ENCODE data around the gene OVOL3. TPM values are rescaled to one million over a fixed set of nuclear protein-coding genes. Genes with fewer than 3 reads are reported as not detected.

The OVOL3 gene
- total RNA-seq, 4 donors from 2014 or later, result not detected

GRCh38 chr19:36108684-36109083, 2.3 kb upstream of the OVOL3 start:
- no peak overlapping the region for H3K27ac ChIP-seq (replicated peaks in 1 of 4)
- H3K36me3 ChIP-seq, result peaks cover 14 to 65% (median 40%) of the 10 kb centered on the region in 4 donors
- no peaks in the 10 kb centered on the region for H3K9me3 ChIP-seq
- no peak for DNase-seq (ENCODE audit: extremely low spot score)
- H3K4me3 ChIP-seq, result no peak overlapping the region
- no peak for TF ChIP-seq EP300 (IDR thresholded peaks at IDR 0.05)
- no peak for TF ChIP-seq POLR2AphosphoS5 (IDR thresholded peaks at IDR 0.05)
- no peak for TF ChIP-seq POLR2A (IDR thresholded peaks at IDR 0.05; ENCODE audit: low read depth)
- TF ChIP-seq CTCF (IDR thresholded peaks at IDR 0.05), result no peak
- H3K4me1 ChIP-seq, result peaks cover 5 to 12% (median 7%) of the 10 kb centered on the region in 4 donors
- no peaks in the 10 kb centered on the region for H3K27me3 ChIP-seq
- intact Hi-C loops (cut with DNase I), result no loop called here
- 95% methylated on average over 3 of the region's 3 CpGs for WGBS

GRCh38 chr19:36111200-36111539, 227 bp downstream of the OVOL3 start:
- intact Hi-C loops (cut with DNase I), result loop anchor here (5.0 kb wide), 2 partner anchors 54 to 114 kb away; partner anchors contain the start of gene SDHAF1
- 77% methylated on average over 11 of the region's 13 CpGs for WGBS
- no peak overlapping the region for H3K27ac ChIP-seq (replicated peaks in 1 of 4)
- no peak overlapping the region for H3K4me3 ChIP-seq
- no peaks in the 10 kb centered on the region for H3K27me3 ChIP-seq
- no peak for TF ChIP-seq EP300 (IDR thresholded peaks at IDR 0.05)
- TF ChIP-seq POLR2A (IDR thresholded peaks at IDR 0.05; ENCODE audit: low read depth), result no peak
- TF ChIP-seq CTCF (IDR thresholded peaks at IDR 0.05), result no peak
- TF ChIP-seq POLR2AphosphoS5 (IDR thresholded peaks at IDR 0.05), result no peak
- no peaks in the 10 kb centered on the region for H3K9me3 ChIP-seq
- H3K4me1 ChIP-seq, result peaks cover 15 to 23% (median 19%) of the 10 kb centered on the region in 4 donors
- H3K36me3 ChIP-seq, result peaks cover 14 to 62% (median 40%) of the 10 kb centered on the region in 4 donors
- no peak for DNase-seq (ENCODE audit: extremely low spot score)

GRCh38 chr19:36112678-36113077, 1.7 kb downstream of the OVOL3 start:
- Histone ChIP-seq H3K4me1 (peaks cover 23 to 38% (median 32%) of the 10 kb centered on the region in 4 donors), H3K9me3 (no peaks in the 10 kb centered on the region), H3K27ac (replicated peaks in 1 of 4) (no peak overlapping the region), H3K4me3 (no peak overlapping the region), H3K27me3 (no peaks in the 10 kb centered on the region), H3K36me3 (peaks cover 14 to 62% (median 44%) of the 10 kb centered on the region in 4 donors)
- 93% methylated on average over 3 of the region's 10 CpGs for WGBS
- intact Hi-C loops (cut with DNase I), result loop anchor here (5.0 kb wide), 2 partner anchors 55 to 115 kb away; partner anchors contain the start of gene SDHAF1
- TF ChIP-seq POLR2AphosphoS5 (IDR thresholded peaks at IDR 0.05), result no peak
- TF ChIP-seq POLR2A (IDR thresholded peaks at IDR 0.05; ENCODE audit: low read depth), result no peak
- TF ChIP-seq EP300 (IDR thresholded peaks at IDR 0.05), result no peak
- no peak for TF ChIP-seq CTCF (IDR thresholded peaks at IDR 0.05)
- DNase-seq (ENCODE audit: extremely low spot score), result no peak

- no peaks in the 10 kb centered on the region for H3K27me3 ChIP-seq
- no peak for DNase-seq (ENCODE audit: extremely low spot score)
Observed at GRCh38 chr19:36113425-36113824, 2.5 kb downstream of the OVOL3 start.

More at GRCh38 chr19:36113425-36113824, 2.5 kb downstream of the OVOL3 start:
- H3K4me3 ChIP-seq, result peak overlapping the region; percentile 72 to 80 (median 74)
- no peaks in the 10 kb centered on the region for H3K9me3 ChIP-seq
- H3K4me1 ChIP-seq, result peaks cover 23 to 45% (median 38%) of the 10 kb centered on the region in 4 donors
- peaks cover 15 to 62% (median 48%) of the 10 kb centered on the region in 4 donors for H3K36me3 ChIP-seq
- 88% methylated on average over 29 of the region's 34 CpGs for WGBS
- H3K27ac ChIP-seq (replicated peaks in 1 of 4), result peak overlapping the region in 3 of 4 donors; percentile 88 to 96 (median 91)
- intact Hi-C loops (cut with DNase I), result loop anchor here (5.0 kb wide), 2 partner anchors 56 to 116 kb away; partner anchors contain the start of gene SDHAF1
- no peak for TF ChIP-seq POLR2A (IDR thresholded peaks at IDR 0.05; ENCODE audit: low read depth)
- no peak for TF ChIP-seq POLR2AphosphoS5 (IDR thresholded peaks at IDR 0.05)
- TF ChIP-seq CTCF (IDR thresholded peaks at IDR 0.05), result no peak
- TF ChIP-seq EP300 (IDR thresholded peaks at IDR 0.05), result no peak
